Liver (tissue), 9 donors: Measurements from ENCODE around the gene RAX2. TPM values are rescaled to one million over a fixed set of nuclear protein-coding genes. Genes with fewer than 3 reads are reported as not detected.

Experiments used
- DNase-seq: peaks from one replicate; pipeline ENCODE4 v3.0.0-alpha.2; 2017; ENCODE audit warnings: low spot score
- H3K27ac ChIP-seq, 2 donors: one replicate each; pipeline ENCODE4 v1.7.0; 2013; ENCODE audit warnings: inconsistent platforms in 2 of 2, low read length in 2 of 2, control low read depth in 1 of 2, low read depth in 1 of 2, mild to moderate bottlenecking in 1 of 2
- H3K27me3 ChIP-seq, 4 donors: one replicate each; pipeline versions ENCODE4 v1.6.1 to v1.7.0; 2013; ENCODE audit warnings: low read length in 3 of 4, inconsistent platforms in 1 of 4, mild to moderate bottlenecking in 1 of 4, moderate library complexity in 1 of 4; ENCODE audit not compliant: control insufficient read depth in 4 of 4, insufficient read depth in 4 of 4
- H3K36me3 ChIP-seq, 4 donors: one replicate each; pipeline versions ENCODE4 v1.6.1 to v1.7.0; 2013; ENCODE audit warnings: low read length in 3 of 4, mild to moderate bottlenecking in 3 of 4, low read depth in 1 of 4, moderate library complexity in 1 of 4; ENCODE audit not compliant: control insufficient read depth in 4 of 4, insufficient read depth in 3 of 4
- H3K4me1 ChIP-seq, 4 donors: one replicate each; pipeline versions ENCODE4 v1.6.1 to v1.7.0; 2013; ENCODE audit warnings: low read length in 3 of 4, mild to moderate bottlenecking in 3 of 4, moderate library complexity in 1 of 4; ENCODE audit not compliant: control insufficient read depth in 4 of 4, insufficient read depth in 4 of 4
- H3K4me3 ChIP-seq, 3 donors: one replicate each; pipeline versions ENCODE4 v1.6.1 to v1.7.0; 2013; ENCODE audit warnings: low read length in 3 of 3, control low read depth in 1 of 3, low read depth in 1 of 3, mild to moderate bottlenecking in 1 of 3
- H3K9ac ChIP-seq, 2 donors: one replicate each; pipeline ENCODE4 v1.7.0; 2013; ENCODE audit warnings: low read length in 2 of 2, mild to moderate bottlenecking in 2 of 2, moderate library complexity in 2 of 2, control low read depth in 1 of 2, low read depth in 1 of 2
- H3K9me3 ChIP-seq, 4 donors: one replicate each; pipeline versions ENCODE4 v1.6.1 to v1.7.0; 2013; ENCODE audit warnings: low read length in 3 of 4; ENCODE audit not compliant: control insufficient read depth in 4 of 4
- ATF3 ChIP-seq: IDR thresholded peaks from 2 replicates; pipeline ENCODE4 v1.6.1; 2016; ENCODE audit warnings: antibody characterized with exemption
- EGR1 ChIP-seq, 2 donors: IDR thresholded peaks; 2 replicates each; pipeline ENCODE4 v1.6.1; 2016 to 2018; ENCODE audit warnings: antibody characterized with exemption in 2 of 2, low read depth in 2 of 2
- FOXA1 ChIP-seq: IDR thresholded peaks from 2 replicates; pipeline ENCODE4 v1.6.1; 2016; ENCODE audit warnings: antibody characterized with exemption
- FOXA2 ChIP-seq: IDR thresholded peaks from 2 replicates; pipeline ENCODE4 v1.6.1; 2016; ENCODE audit warnings: antibody characterized with exemption
- GABPA ChIP-seq, 2 donors: IDR thresholded peaks in 1 of 2; conservative IDR thresholded peaks in 1 of 2; 2 replicates each; pipeline ENCODE4 v1.6.1; 2016; ENCODE audit warnings: antibody characterized with exemption in 2 of 2, mild to moderate bottlenecking in 1 of 2, moderate library complexity in 1 of 2
- HNF4A ChIP-seq, 2 donors: conservative IDR thresholded peaks; 2 replicates each; pipeline ENCODE4 v1.6.1; 2016; ENCODE audit warnings: antibody characterized with exemption in 2 of 2, mild to moderate bottlenecking in 2 of 2
- HNF4G ChIP-seq: IDR thresholded peaks from 2 replicates; pipeline ENCODE4 v1.6.1; 2016; ENCODE audit warnings: antibody characterized with exemption
- JUND ChIP-seq, 2 donors: IDR thresholded peaks; 2 replicates each; pipeline ENCODE4 v1.6.1; 2016; ENCODE audit warnings: antibody characterized with exemption in 2 of 2
- NR2F2 ChIP-seq: IDR thresholded peaks from 2 replicates; pipeline ENCODE4 v1.6.1; 2016; ENCODE audit warnings: antibody characterized with exemption
- RAD21 ChIP-seq, 2 donors: IDR thresholded peaks; 2 replicates each; pipeline ENCODE4 v1.6.1; 2016; ENCODE audit warnings: antibody characterized with exemption in 2 of 2, mild to moderate bottlenecking in 2 of 2
- REST ChIP-seq: IDR thresholded peaks from 2 replicates; pipeline ENCODE4 v1.6.1; 2016; ENCODE audit warnings: antibody characterized with exemption, mild to moderate bottlenecking
- RXRA ChIP-seq, 2 donors: IDR thresholded peaks; 2 replicates each; pipeline ENCODE4 v1.6.1; 2017 to 2018; ENCODE audit warnings: antibody characterized with exemption in 2 of 2, mild to moderate bottlenecking in 1 of 2
- SP1 ChIP-seq: IDR thresholded peaks from 2 replicates; pipeline ENCODE4 v1.6.1; 2018; ENCODE audit warnings: antibody characterized with exemption, mild to moderate bottlenecking
- TAF1 ChIP-seq: conservative IDR thresholded peaks from 2 replicates; pipeline ENCODE4 v1.6.1; 2016; ENCODE audit warnings: antibody characterized with exemption, mild to moderate bottlenecking
- YY1 ChIP-seq: IDR thresholded peaks from 2 replicates; pipeline ENCODE4 v1.6.1; 2016; ENCODE audit warnings: antibody characterized with exemption, mild to moderate bottlenecking
- WGBS: extraction: QIAGEN DNeasy Blood & Tissue Kit; methylation state at CpG from one replicate; pipeline ENCODE4 v1.1.7; 2013; 5-methylcytosine and 5-hydroxymethylcytosine counted together
- polyA plus RNA-seq, 2 donors: library from polyadenylated mRNA; stranded (reverse) in 1 of 2; unstranded in 1 of 2; fragments of 200-250 nt in 1 of 2; fragments of >200 nt in 1 of 2; fragmentation: Nextera tagmentation in 1 of 2; extraction: Ambion mirVana in 1 of 2; gene quantifications; one replicate each; pipeline versions ENCODE4 v1.2.1 to v1.2.3, GENCODE V29; 2013 to 2015
- total RNA-seq, 2 donors: library from RNA; depleted of rRNA; stranded (reverse); fragments of >200 nt; gene quantifications; one replicate each; pipeline ENCODE4 v1.2.3, GENCODE V29; 2014
- TF ChIP-seq, protein P1 (sequence below): IDR thresholded peaks from 2 replicates; pipeline ENCODE4 v1.6.1; 2016; ENCODE audit warnings: antibody characterized with exemption
- TF ChIP-seq, protein P2 (sequence below): fragments of 150-350 bp; IDR thresholded peaks from 2 replicates; pipeline ENCODE4 v1.5.1; 2017; ENCODE audit warnings: improper control_type of control experiment, low read depth, low read length; ENCODE audit not compliant: missing input control
- TF ChIP-seq, protein P3 (sequence below): IDR thresholded peaks from 2 replicates; pipeline ENCODE4 v1.6.1; 2016; ENCODE audit warnings: antibody characterized with exemption
- donor health status: healthy.
- donor health status: healthy.
- donor health status: healthy.
- donor health status: healthy.
- donor health status: healthy.

Gene RAX2
- total and polyA plus RNA-seq, 4 donors, result not detected

GRCh38 chr19:3743486-3743885 lies 28.5 kb downstream of the RAX2 start (continued):
- TF ChIP-seq GABPA (IDR thresholded peaks at IDR 0.05 in 1 of 2, conservative IDR thresholded peaks at IDR 0.05 in 1 of 2) (no peak), NR2F2 (no peak)
- TF ChIP-seq, protein P1, sequence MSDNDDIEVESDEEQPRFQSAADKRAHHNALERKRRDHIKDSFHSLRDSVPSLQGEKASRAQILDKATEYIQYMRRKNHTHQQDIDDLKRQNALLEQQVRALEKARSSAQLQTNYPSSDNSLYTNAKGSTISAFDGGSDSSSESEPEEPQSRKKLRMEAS, result no peak

- Histone ChIP-seq H3K9ac (no peak overlapping the region), H3K27me3 (no peaks in the 10 kb centered on the region), H3K27ac (no peak overlapping the region), H3K4me3 (no peak overlapping the region), H3K36me3 (peaks cover 3 to 23% (median 6%) of the 10 kb centered on the region in 4 donors), H3K4me1 (peaks cover 0 to 5% (median 2%) of the 10 kb centered on the region in 4 donors), H3K9me3 (no peaks in the 10 kb centered on the region)
- no peak for TF ChIP-seq GABPA (IDR thresholded peaks at IDR 0.05 in 1 of 2, conservative IDR thresholded peaks at IDR 0.05 in 1 of 2)
- no peak for TF ChIP-seq TAF1
- no peak for TF ChIP-seq YY1
- TF ChIP-seq, protein P2, sequence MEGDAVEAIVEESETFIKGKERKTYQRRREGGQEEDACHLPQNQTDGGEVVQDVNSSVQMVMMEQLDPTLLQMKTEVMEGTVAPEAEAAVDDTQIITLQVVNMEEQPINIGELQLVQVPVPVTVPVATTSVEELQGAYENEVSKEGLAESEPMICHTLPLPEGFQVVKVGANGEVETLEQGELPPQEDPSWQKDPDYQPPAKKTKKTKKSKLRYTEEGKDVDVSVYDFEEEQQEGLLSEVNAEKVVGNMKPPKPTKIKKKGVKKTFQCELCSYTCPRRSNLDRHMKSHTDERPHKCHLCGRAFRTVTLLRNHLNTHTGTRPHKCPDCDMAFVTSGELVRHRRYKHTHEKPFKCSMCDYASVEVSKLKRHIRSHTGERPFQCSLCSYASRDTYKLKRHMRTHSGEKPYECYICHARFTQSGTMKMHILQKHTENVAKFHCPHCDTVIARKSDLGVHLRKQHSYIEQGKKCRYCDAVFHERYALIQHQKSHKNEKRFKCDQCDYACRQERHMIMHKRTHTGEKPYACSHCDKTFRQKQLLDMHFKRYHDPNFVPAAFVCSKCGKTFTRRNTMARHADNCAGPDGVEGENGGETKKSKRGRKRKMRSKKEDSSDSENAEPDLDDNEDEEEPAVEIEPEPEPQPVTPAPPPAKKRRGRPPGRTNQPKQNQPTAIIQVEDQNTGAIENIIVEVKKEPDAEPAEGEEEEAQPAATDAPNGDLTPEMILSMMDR, result no peak
- TF ChIP-seq JUND (IDR thresholded peaks at IDR 0.05), result no peak
- TF ChIP-seq, protein P3, sequence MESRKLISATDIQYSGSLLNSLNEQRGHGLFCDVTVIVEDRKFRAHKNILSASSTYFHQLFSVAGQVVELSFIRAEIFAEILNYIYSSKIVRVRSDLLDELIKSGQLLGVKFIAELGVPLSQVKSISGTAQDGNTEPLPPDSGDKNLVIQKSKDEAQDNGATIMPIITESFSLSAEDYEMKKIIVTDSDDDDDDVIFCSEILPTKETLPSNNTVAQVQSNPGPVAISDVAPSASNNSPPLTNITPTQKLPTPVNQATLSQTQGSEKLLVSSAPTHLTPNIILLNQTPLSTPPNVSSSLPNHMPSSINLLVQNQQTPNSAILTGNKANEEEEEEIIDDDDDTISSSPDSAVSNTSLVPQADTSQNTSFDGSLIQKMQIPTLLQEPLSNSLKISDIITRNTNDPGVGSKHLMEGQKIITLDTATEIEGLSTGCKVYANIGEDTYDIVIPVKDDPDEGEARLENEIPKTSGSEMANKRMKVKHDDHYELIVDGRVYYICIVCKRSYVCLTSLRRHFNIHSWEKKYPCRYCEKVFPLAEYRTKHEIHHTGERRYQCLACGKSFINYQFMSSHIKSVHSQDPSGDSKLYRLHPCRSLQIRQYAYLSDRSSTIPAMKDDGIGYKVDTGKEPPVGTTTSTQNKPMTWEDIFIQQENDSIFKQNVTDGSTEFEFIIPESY, result no peak
- TF ChIP-seq RAD21 (IDR thresholded peaks at IDR 0.05), result no peak
- no peak for TF ChIP-seq FOXA1
- no peak for TF ChIP-seq HNF4G
- TF ChIP-seq EGR1 (IDR thresholded peaks at IDR 0.05; ENCODE audit: low read depth in 2 of 2), result no peak
- no peak for TF ChIP-seq RXRA (IDR thresholded peaks at IDR 0.05)
- no peak for TF ChIP-seq NR2F2
- TF ChIP-seq FOXA2, result no peak
- no peak for TF ChIP-seq HNF4A (conservative IDR thresholded peaks at IDR 0.05)
- TF ChIP-seq ATF3, result no peak
- TF ChIP-seq REST, result no peak
- TF ChIP-seq, protein P1, result no peak
- TF ChIP-seq SP1, result no peak
- DNase-seq, result no peak
- 96% methylated on average over 24 of the region's 24 CpGs for WGBS
Measured at GRCh38 chr19:3740431-3740830, 31.6 kb downstream of the RAX2 start.
